Activated CD8-positive, alpha-beta T cell treated with anti-CD3 and anti-CD28 coated beads for 36 hours (primary cell): ENCODE data around the gene SKIC8. TPM values are rescaled to one million over a fixed set of nuclear protein-coding genes. Genes with fewer than 3 reads are reported as not detected.

ENCODE experiments used
- ATAC-seq: fragments of 200-7000 bp; cut with Tn5 transposase; one replicate; pipeline ENCODE4 v1.10.0; 2021; ENCODE audit warnings: mild to moderate bottlenecking, moderate library complexity
- CTCF ChIA-PET: fragments of 350-600 bp; sonication (Branson Sonifier 250); formaldehyde crosslinking; loops from one replicate; lab custom pipeline; 2021; ENCODE audit warnings: antibody characterized with exemption; lab: Charles Lee
- POLR2A ChIA-PET: fragments of 350-600 bp; sonication (Branson Sonifier 250); formaldehyde crosslinking; loops from one replicate; lab custom pipeline; 2021; ENCODE audit warnings: antibody characterized with exemption; lab: Charles Lee
- DNase-seq: peaks from one replicate; pipeline ENCODE4 v3.0.0-alpha.2; 2020
- H3K27ac Mint-ChIP-seq: one replicate; pipeline ENCODE4 v1.8.0; 2021; ENCODE audit warnings: mild to moderate bottlenecking, mixed read lengths
- H3K27me3 Mint-ChIP-seq: one replicate; pipeline ENCODE4 v1.8.0; 2021; ENCODE audit warnings: mixed read lengths
- H3K36me3 Mint-ChIP-seq: one replicate; pipeline ENCODE4 v1.8.0; 2021; ENCODE audit warnings: low read depth, mixed read lengths
- H3K4me1 Mint-ChIP-seq: one replicate; pipeline ENCODE4 v1.8.0; 2021; ENCODE audit warnings: low read depth, mixed read lengths
- H3K4me3 Mint-ChIP-seq: one replicate; pipeline ENCODE4 v1.8.0; 2021; ENCODE audit warnings: mild to moderate bottlenecking, moderate library complexity, mixed read lengths
- H3K9me3 Mint-ChIP-seq: one replicate; pipeline ENCODE4 v1.8.0; 2021; ENCODE audit warnings: mixed read lengths
- intact Hi-C: fragments of 100-400 bp; cut with micrococcal nuclease; formaldehyde crosslinking; loops from one replicate; pipeline ENCODE4 v1.10.0; 2022
- total RNA-seq, 2 experiments: library from RNA; stranded (reverse); gene quantifications; one replicate each; pipeline ENCODE4 v1.2.3, GENCODE V29; 2021
- TF ChIP-seq, protein P1 (sequence below): fragments of 200-600 bp; IDR thresholded peaks from one replicate; pipeline ENCODE4 v1.8.0; 2022; ENCODE audit warnings: antibody characterized with exemption, mild to moderate bottlenecking

The SKIC8 gene
- total RNA-seq, 2 experiments from 2014 or later = 63.0 to 64.5 TPM

DNA sequence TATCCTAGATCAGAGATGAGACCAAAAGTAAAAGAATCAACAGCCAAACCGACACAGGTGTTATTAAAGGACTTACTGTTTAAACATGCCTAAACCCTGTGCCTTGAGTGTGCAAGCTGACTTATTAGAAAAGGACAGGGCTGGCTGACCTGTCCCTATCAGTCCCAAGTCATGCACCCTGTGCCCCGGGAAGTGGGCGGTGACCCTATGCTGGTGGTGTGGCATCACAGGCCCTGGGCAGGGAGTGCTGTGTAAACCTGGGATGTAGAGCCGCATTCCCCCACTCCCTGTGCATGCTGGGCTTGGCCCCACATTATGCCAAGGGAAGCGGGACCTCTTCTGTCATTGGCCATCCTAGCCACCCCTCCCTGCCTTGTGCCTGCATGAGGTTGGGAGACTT, 24.4 kb downstream of the SKIC8 start:
- ChIA-PET CTCF (interaction anchor here (0.9 to 1.4 kb wide), 2 partner anchors 10 to 24 kb away, joined by 4 to 6 read pairs; partner anchors contain the start of gene SKIC8), POLR2A (interaction anchor here (1.4 kb wide), 1 partner anchor 9 kb away, joined by 4 read pairs; no protein-coding TSS in a partner anchor)
- TF ChIP-seq, protein P1, sequence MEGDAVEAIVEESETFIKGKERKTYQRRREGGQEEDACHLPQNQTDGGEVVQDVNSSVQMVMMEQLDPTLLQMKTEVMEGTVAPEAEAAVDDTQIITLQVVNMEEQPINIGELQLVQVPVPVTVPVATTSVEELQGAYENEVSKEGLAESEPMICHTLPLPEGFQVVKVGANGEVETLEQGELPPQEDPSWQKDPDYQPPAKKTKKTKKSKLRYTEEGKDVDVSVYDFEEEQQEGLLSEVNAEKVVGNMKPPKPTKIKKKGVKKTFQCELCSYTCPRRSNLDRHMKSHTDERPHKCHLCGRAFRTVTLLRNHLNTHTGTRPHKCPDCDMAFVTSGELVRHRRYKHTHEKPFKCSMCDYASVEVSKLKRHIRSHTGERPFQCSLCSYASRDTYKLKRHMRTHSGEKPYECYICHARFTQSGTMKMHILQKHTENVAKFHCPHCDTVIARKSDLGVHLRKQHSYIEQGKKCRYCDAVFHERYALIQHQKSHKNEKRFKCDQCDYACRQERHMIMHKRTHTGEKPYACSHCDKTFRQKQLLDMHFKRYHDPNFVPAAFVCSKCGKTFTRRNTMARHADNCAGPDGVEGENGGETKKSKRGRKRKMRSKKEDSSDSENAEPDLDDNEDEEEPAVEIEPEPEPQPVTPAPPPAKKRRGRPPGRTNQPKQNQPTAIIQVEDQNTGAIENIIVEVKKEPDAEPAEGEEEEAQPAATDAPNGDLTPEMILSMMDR = no peak
- Mint-ChIP-seq H3K4me1 (peaks cover 2% of the 10 kb centered on the region), H3K27ac (peak overlapping the region; percentile 6), H3K36me3 (peaks cover 23% of the 10 kb centered on the region), H3K4me3 (no peak overlapping the region), H3K27me3 (no peaks in the 10 kb centered on the region), H3K9me3 (no peaks in the 10 kb centered on the region)
- ATAC-seq (no peak), DNase-seq (no peak)
- intact Hi-C loops = no loop called here

DNA sequence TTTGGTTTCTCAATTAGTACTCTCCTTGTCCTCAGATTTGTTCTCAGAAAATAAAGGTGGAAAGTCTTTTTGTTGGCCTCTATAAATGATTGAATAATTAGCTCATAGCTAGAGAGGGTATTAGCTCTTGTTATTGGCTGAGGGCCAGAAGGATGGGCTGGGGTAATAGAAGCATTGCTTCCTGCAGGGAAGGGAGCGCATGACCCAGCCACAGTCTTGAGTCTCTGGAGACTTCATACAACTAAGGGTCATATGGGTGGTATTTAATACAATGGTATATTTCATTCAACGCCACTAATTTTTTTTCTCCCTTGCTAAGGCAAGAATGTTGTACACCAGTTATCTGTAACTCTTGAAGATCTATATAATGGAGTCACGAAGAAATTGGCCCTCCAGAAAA, 26.6 kb downstream of the SKIC8 start:
- Mint-ChIP-seq H3K9me3 (no peaks in the 10 kb centered on the region), H3K27me3 (no peaks in the 10 kb centered on the region), H3K27ac (no peak overlapping the region), H3K36me3 (peaks cover 11% of the 10 kb centered on the region), H3K4me3 (no peak overlapping the region), H3K4me1 (peaks cover 8% of the 10 kb centered on the region)
- intact Hi-C loops = no loop called here
- ChIA-PET CTCF (interaction anchor here (1.9 to 2.0 kb wide), 2 partner anchors 8 to 9 kb away, joined by 5 to 6 read pairs; partner anchors contain the start of gene DNAJA4), POLR2A (no interaction called here)
- TF ChIP-seq, protein P1 = no peak
- no peak for DNase-seq
- ATAC-seq = no peak

DNA sequence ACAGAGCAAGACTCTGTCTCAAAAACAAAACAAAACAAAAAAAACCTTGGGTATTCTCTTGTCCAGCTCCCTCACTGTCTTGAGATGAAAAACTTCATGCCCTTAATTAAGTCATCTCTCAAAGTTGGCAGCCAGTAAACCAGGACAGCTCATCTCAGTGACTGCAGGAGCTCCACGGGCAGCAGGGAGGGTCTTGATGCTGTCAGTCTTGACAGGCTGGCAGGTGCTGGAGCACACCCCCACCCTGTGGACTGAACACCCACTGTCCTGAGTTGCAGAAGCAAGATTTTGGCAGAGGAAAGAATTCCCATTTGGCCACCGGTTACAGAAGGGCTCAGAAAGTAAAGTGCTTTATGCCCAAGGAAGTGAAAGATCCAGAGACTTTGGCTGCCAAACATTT, 27.1 kb downstream of the SKIC8 start:
- DNase-seq (no peak), ATAC-seq (no peak)
- intact Hi-C loops = no loop called here
- no peaks in the 10 kb centered on the region for H3K27me3 Mint-ChIP-seq
- H3K4me1 Mint-ChIP-seq = peaks cover 10% of the 10 kb centered on the region
- peaks cover 12% of the 10 kb centered on the region for H3K36me3 Mint-ChIP-seq
- H3K4me3 Mint-ChIP-seq = no peak overlapping the region
- H3K27ac Mint-ChIP-seq = no peak overlapping the region
- CTCF ChIA-PET = interaction anchor here (1.0 to 2.0 kb wide), 2 partner anchors 9 to 13 kb away, joined by 3 to 6 read pairs; no protein-coding TSS in a partner anchor
- TF ChIP-seq, protein P1 = no peak
- H3K9me3 Mint-ChIP-seq = no peaks in the 10 kb centered on the region
- POLR2A ChIA-PET = interaction anchor here (1.2 kb wide), 1 partner anchor 20 kb away, joined by 3 read pairs; no protein-coding TSS in a partner anchor

DNA sequence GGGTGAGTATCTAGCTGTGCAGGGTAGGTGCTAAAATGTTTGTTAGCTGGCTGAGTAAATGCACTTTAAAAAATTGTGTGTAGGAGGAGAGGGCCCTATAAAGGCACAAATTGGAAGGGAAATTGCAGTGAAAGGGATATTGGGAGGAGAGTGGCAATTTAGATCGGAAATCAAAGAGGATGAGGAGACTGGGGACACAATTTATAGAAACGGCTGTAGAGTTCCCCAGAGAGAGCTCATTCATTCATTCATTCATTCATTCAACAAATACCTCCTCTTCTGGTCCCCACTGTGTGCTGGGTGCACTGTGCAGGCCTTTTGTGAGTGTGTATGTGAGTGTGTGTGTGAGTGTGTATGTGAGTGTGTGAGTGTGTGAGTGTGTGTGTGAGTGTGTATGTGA, 32.6 kb downstream of the SKIC8 start:
- Mint-ChIP-seq H3K4me3 (peak overlapping the region; percentile 89), H3K36me3 (peaks cover 6% of the 10 kb centered on the region), H3K9me3 (no peaks in the 10 kb centered on the region), H3K27me3 (no peaks in the 10 kb centered on the region), H3K27ac (peak overlapping the region; percentile 3), H3K4me1 (peaks cover 29% of the 10 kb centered on the region)
- TF ChIP-seq, protein P1 = no peak
- POLR2A ChIA-PET = interaction anchor here (1.0 to 1.6 kb wide), 2 partner anchors 33 to 171 kb away, joined by 3 to 7 read pairs; partner anchors contain the start of genes IREB2 and SKIC8
- no peak for DNase-seq
- no peak for ATAC-seq
- intact Hi-C loops = no loop called here
- CTCF ChIA-PET = interaction anchor here (1.3 to 2.5 kb wide), 2 partner anchors 12 to 33 kb away, joined by 3 to 6 read pairs; partner anchors contain the start of gene SKIC8

DNA sequence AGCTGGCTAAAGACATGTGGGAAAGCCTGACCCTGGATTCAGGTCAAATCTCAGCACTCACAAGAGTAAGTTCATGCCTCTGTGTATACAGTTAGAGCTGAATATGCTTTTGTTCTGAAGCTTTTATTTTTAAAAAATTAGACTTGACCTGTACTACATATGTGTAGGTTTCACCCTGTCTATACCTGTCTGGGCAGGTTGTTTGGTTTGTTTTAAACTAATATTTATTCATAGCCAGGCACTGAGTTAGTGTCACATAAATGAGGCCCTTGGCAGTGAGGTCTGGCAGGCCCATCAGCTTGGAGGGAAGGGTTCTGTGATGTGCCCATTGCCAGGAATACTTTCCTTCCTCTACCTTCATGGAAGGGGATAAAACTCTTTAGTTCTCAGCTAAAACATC, 33.2 kb downstream of the SKIC8 start:
- Mint-ChIP-seq H3K4me1 (peaks cover 29% of the 10 kb centered on the region), H3K4me3 (peak overlapping the region; percentile 89), H3K36me3 (peaks cover 6% of the 10 kb centered on the region), H3K27me3 (no peaks in the 10 kb centered on the region), H3K27ac (peak overlapping the region; percentile 91), H3K9me3 (no peaks in the 10 kb centered on the region)
- POLR2A ChIA-PET = interaction anchor here (1.0 to 2.1 kb wide), 6 partner anchors 9 to 172 kb away, joined by 3 to 13 read pairs (median 6); partner anchors contain the start of genes IREB2 and SKIC8
- TF ChIP-seq, protein P1 = no peak
- ATAC-seq = no peak
- CTCF ChIA-PET = interaction anchor here (0.9 to 2.8 kb wide), 10 partner anchors 13 to 307 kb away, joined by 3 to 12 read pairs (median 4); partner anchors contain the start of gene SKIC8
- no peak for DNase-seq
- intact Hi-C loops = no loop called here
